GM10847 (cell line): Measurements from ENCODE around the gene CCT5.

Experiments
- POLR2A ChIP-seq: IDR thresholded peaks from 2 replicates; pipeline ENCODE4 v1.6.1; 2011; ENCODE audit not compliant: insufficient read length; ENCODE audit errors: extremely low read depth

The CCT5 gene

GRCh38 chr5:10265245-10266109 is 15.4 kb downstream of the CCT5 start:
- no peak for TF ChIP-seq POLR2A

GRCh38 chr5:10266137-10266536 is 16.1 kb downstream of the CCT5 start:
- TF ChIP-seq POLR2A: no peak

GRCh38 chr5:10266839-10267238 is 16.8 kb downstream of the CCT5 start:
- TF ChIP-seq POLR2A: no peak

- no peak for TF ChIP-seq POLR2A
Measured at GRCh38 chr5:10268100-10268499, 18.0 kb downstream of the CCT5 start.

- no peak for TF ChIP-seq POLR2A
Measured at GRCh38 chr5:10272053-10272874, 22.2 kb downstream of the CCT5 start.

GRCh38 chr5:10275460-10275859 is 25.4 kb downstream of the CCT5 start:
- TF ChIP-seq POLR2A: no peak

- TF ChIP-seq POLR2A: no peak
Measured at GRCh38 chr5:10275991-10276390, 25.9 kb downstream of the CCT5 start.

- TF ChIP-seq POLR2A: no peak
Measured at GRCh38 chr5:10276691-10277090, 26.6 kb downstream of the CCT5 start.

- no peak for TF ChIP-seq POLR2A
Measured at GRCh38 chr5:10277773-10278630, 27.9 kb downstream of the CCT5 start.

GRCh38 chr5:10278658-10279279 is 28.7 kb downstream of the CCT5 start:
- TF ChIP-seq POLR2A: no peak

GRCh38 chr5:10279328-10279727 is 29.2 kb downstream of the CCT5 start:
- TF ChIP-seq POLR2A: no peak

GRCh38 chr5:10279925-10280720 is 30.0 kb downstream of the CCT5 start:
- TF ChIP-seq POLR2A: no peak

- no peak for TF ChIP-seq POLR2A
Measured at GRCh38 chr5:10283927-10284635, 34.0 kb downstream of the CCT5 start.
